ENCODE results near the gene PTGDR2.

DNA sequence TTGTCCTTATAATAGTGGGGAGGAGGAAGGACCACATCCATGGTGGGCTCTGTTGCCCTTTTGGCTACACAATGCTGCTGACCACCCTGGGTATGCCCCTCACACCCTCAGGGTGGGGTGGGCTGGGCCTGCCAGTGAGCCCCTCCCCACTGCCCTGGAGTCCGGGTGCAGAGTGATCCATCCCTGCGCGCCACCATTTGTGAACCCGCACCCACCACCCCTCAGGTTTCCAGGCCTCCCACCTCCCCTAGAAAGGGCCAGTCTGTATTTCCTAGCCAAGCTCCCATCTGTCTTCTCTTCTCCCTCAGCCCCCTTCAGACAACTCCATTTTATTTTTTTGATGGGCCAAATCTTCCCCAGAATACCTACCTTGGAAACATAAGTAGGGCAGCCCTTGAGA is 45.6 kb downstream of the PTGDR2 start:
- TF ChIP-seq, protein P1, sequence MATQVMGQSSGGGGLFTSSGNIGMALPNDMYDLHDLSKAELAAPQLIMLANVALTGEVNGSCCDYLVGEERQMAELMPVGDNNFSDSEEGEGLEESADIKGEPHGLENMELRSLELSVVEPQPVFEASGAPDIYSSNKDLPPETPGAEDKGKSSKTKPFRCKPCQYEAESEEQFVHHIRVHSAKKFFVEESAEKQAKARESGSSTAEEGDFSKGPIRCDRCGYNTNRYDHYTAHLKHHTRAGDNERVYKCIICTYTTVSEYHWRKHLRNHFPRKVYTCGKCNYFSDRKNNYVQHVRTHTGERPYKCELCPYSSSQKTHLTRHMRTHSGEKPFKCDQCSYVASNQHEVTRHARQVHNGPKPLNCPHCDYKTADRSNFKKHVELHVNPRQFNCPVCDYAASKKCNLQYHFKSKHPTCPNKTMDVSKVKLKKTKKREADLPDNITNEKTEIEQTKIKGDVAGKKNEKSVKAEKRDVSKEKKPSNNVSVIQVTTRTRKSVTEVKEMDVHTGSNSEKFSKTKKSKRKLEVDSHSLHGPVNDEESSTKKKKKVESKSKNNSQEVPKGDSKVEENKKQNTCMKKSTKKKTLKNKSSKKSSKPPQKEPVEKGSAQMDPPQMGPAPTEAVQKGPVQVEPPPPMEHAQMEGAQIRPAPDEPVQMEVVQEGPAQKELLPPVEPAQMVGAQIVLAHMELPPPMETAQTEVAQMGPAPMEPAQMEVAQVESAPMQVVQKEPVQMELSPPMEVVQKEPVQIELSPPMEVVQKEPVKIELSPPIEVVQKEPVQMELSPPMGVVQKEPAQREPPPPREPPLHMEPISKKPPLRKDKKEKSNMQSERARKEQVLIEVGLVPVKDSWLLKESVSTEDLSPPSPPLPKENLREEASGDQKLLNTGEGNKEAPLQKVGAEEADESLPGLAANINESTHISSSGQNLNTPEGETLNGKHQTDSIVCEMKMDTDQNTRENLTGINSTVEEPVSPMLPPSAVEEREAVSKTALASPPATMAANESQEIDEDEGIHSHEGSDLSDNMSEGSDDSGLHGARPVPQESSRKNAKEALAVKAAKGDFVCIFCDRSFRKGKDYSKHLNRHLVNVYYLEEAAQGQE (IDR thresholded peaks at IDR 0.05; ENCODE audit: insufficient replicate concordance, low read depth) = no peak
- no peak for TF ChIP-seq POLR2AphosphoS5 (IDR thresholded peaks at IDR 0.05; ENCODE audit: low read depth)
- TF ChIP-seq, protein P2, sequence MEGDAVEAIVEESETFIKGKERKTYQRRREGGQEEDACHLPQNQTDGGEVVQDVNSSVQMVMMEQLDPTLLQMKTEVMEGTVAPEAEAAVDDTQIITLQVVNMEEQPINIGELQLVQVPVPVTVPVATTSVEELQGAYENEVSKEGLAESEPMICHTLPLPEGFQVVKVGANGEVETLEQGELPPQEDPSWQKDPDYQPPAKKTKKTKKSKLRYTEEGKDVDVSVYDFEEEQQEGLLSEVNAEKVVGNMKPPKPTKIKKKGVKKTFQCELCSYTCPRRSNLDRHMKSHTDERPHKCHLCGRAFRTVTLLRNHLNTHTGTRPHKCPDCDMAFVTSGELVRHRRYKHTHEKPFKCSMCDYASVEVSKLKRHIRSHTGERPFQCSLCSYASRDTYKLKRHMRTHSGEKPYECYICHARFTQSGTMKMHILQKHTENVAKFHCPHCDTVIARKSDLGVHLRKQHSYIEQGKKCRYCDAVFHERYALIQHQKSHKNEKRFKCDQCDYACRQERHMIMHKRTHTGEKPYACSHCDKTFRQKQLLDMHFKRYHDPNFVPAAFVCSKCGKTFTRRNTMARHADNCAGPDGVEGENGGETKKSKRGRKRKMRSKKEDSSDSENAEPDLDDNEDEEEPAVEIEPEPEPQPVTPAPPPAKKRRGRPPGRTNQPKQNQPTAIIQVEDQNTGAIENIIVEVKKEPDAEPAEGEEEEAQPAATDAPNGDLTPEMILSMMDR (IDR thresholded peaks at IDR 0.05; ENCODE audit: insufficient read depth, low read length) = no peak
- TF ChIP-seq SPI1 (IDR thresholded peaks at IDR 0.05; ENCODE audit: borderline replicate concordance, low read depth) = no peak
- TF ChIP-seq GABPA (IDR thresholded peaks at IDR 0.05; ENCODE audit: low read depth) = no peak

Data from HL-60 (cell line).